Kidney epithelial cell (primary cell): ENCODE measurements around the gene YBX1. TPM values are rescaled to one million over a fixed set of nuclear protein-coding genes. Genes with fewer than 3 reads are reported as not detected.
A peak's percentile ranks its signal among the peaks of the same experiment; 100 is the strongest.
"Not testable (repeated sequence)": the region's sequence is repeated elsewhere in the genome, so short reads cannot be mapped to it uniquely, and the experiment has no call there.

ENCODE experiments used
- DNase-seq: peaks from one replicate; pipeline ENCODE4 v3.0.0-alpha.2; 2010; ENCODE audit warnings: low read depth
- H3K27me3 ChIP-seq: 2 replicates; pipeline ENCODE4 v1.6.0; 2011; ENCODE audit warnings: low read length; ENCODE audit not compliant: control insufficient read depth, insufficient read depth
- H3K36me3 ChIP-seq: 2 replicates; pipeline ENCODE4 v1.5.1; 2011; ENCODE audit warnings: low read length; ENCODE audit not compliant: control insufficient read depth, insufficient read depth
- H3K4me3 ChIP-seq: 2 replicates; pipeline ENCODE4 v1.5.1; 2011; ENCODE audit warnings: low read depth, mild to moderate bottlenecking, control low read depth, low read length
- CTCF ChIP-seq: IDR thresholded peaks from 2 replicates; pipeline ENCODE4 v1.5.1; 2011; ENCODE audit warnings: mild to moderate bottlenecking, moderate library complexity, low read length, control low read depth, inconsistent platforms; ENCODE audit not compliant: insufficient read depth, poor library complexity, severe bottlenecking
- total RNA-seq: library from RNA; depleted of rRNA; stranded (reverse); fragments of >200 nt; gene quantifications from 2 replicates; pipeline ENCODE4 v1.2.3, GENCODE V29; 2015

The YBX1 gene
- total RNA-seq, 1 donor from 2014 or later: 938 TPM

GRCh38 chr1:42675467-42675866 is 6.8 kb upstream of the YBX1 start:
- no peak for DNase-seq
- no peaks in the 10 kb centered on the region for H3K27me3 ChIP-seq
- no peak for TF ChIP-seq CTCF
- H3K36me3 ChIP-seq: no peaks in the 10 kb centered on the region
- H3K4me3 ChIP-seq: no peak overlapping the region

GRCh38 chr1:42676534-42677087 is 5.6 kb upstream of the YBX1 start:
- TF ChIP-seq CTCF: no peak
- H3K4me3 ChIP-seq: no peak overlapping the region
- H3K27me3 ChIP-seq: no peaks in the 10 kb centered on the region
- no peaks in the 10 kb centered on the region for H3K36me3 ChIP-seq
- no peak for DNase-seq

GRCh38 chr1:42679364-42679983 is 2.7 kb upstream of the YBX1 start:
- Histone ChIP-seq H3K27me3 (no peaks in the 10 kb centered on the region), H3K36me3 (no peaks in the 10 kb centered on the region), H3K4me3 (no peak overlapping the region)
- DNase-seq: no peak
- TF ChIP-seq CTCF: no peak

GRCh38 chr1:42680055-42680454 is 2.2 kb upstream of the YBX1 start:
- no peak overlapping the region for H3K4me3 ChIP-seq
- no peak for DNase-seq
- H3K27me3 ChIP-seq: no peaks in the 10 kb centered on the region
- no peak for TF ChIP-seq CTCF
- H3K36me3 ChIP-seq: no peaks in the 10 kb centered on the region

- no peaks in the 10 kb centered on the region for H3K27me3 ChIP-seq
- peak overlapping the region; percentile 85 for H3K4me3 ChIP-seq
- DNase-seq: no peak
- H3K36me3 ChIP-seq: no peaks in the 10 kb centered on the region
- no peak for TF ChIP-seq CTCF
Measured at GRCh38 chr1:42680921-42681683, 1.1 kb upstream of the YBX1 start.

- not testable (repeated sequence) for H3K27me3 ChIP-seq, H3K36me3 ChIP-seq, DNase-seq
- H3K4me3 ChIP-seq: peak overlapping the region; percentile 85
Measured at GRCh38 chr1:42682484-42682738, 193 bp downstream of the YBX1 start.
